Neuron (in vitro differentiated cells): Measurements from ENCODE around the gene DPF3.

Experiments
- H2AFZ ChIP-seq: one replicate; pipeline ENCODE4 v1.6.1; 2013; ENCODE audit warnings: low read depth, mild to moderate bottlenecking, inconsistent platforms, low read length, moderate library complexity
- H3K27me3 ChIP-seq: one replicate; pipeline ENCODE4 v1.6.1; 2013; ENCODE audit warnings: low read length; ENCODE audit not compliant: insufficient read depth
- H3K36me3 ChIP-seq: one replicate; pipeline ENCODE4 v1.6.1; 2013; ENCODE audit warnings: low read length; ENCODE audit not compliant: insufficient read depth
- H3K4me1 ChIP-seq: one replicate; pipeline ENCODE4 v1.6.1; 2013; ENCODE audit warnings: low read length; ENCODE audit not compliant: insufficient read depth
- H3K4me3 ChIP-seq: 2 replicates; pipeline ENCODE4 v1.5.1; 2013; ENCODE audit warnings: mild to moderate bottlenecking, low read length, moderate library complexity
- H3K9me3 ChIP-seq: one replicate; pipeline ENCODE4 v1.6.1; 2013; ENCODE audit warnings: low read length

Gene DPF3

GRCh38 chr14:72598306-72598705, 295.6 kb downstream of the DPF3 start:
- Histone ChIP-seq H3K27me3 (no peaks in the 10 kb centered on the region), H3K4me3 (no peak overlapping the region), H3K4me1 (no peaks in the 10 kb centered on the region), H3K9me3 (no peaks in the 10 kb centered on the region), H3K36me3 (no peaks in the 10 kb centered on the region), H2AFZ (no peak overlapping the region)

DNA sequence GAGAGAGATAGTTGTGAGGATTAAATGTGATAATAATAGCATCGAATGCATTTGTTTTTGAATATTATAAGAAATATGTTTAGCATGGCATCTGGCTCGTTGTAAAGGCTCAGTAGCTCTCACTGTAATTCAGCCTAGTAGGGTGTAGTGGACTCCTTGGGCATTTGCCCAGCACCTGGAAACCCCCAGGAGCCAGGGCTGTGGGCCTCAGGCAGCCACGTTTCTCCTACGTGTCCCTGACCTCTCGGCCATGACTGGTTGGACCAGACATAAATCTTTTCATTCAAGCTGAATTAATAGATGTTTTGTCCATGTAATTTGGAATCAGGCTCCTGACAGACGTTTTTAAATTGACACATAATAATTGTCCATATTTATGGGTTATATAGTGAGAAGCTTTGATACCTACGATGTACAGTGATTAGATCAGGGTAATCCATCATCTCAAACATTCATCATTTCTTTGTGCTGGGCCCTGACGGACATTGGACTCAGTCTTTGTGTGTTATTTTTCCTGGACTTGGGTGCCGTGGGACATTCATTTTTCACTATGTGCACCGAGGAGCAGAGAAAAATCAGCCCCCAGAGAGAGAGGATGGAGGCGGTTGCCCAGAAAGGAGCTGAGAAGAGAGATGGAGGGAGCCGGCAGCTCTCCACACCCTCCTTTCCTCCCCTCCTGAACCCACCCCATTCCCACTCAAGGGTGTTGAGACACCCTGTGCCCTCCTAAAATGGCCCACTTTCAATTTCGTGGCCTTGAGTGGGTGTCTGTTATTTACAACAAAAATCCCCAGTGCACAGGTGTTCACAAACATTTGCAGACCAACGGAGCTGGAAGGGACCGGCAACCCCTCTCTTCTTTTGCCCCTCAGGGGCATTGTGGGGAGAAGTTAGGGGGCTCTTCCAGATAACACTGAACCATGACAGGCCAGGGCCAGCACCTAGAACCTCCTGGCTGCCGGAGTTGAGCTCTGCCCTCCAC, 296.4 kb downstream of the DPF3 start:
- Histone ChIP-seq H3K4me1 (no peaks in the 10 kb centered on the region), H3K27me3 (no peaks in the 10 kb centered on the region), H3K9me3 (no peaks in the 10 kb centered on the region), H3K36me3 (no peaks in the 10 kb centered on the region), H3K4me3 (no peak overlapping the region), H2AFZ (no peak overlapping the region)

DNA sequence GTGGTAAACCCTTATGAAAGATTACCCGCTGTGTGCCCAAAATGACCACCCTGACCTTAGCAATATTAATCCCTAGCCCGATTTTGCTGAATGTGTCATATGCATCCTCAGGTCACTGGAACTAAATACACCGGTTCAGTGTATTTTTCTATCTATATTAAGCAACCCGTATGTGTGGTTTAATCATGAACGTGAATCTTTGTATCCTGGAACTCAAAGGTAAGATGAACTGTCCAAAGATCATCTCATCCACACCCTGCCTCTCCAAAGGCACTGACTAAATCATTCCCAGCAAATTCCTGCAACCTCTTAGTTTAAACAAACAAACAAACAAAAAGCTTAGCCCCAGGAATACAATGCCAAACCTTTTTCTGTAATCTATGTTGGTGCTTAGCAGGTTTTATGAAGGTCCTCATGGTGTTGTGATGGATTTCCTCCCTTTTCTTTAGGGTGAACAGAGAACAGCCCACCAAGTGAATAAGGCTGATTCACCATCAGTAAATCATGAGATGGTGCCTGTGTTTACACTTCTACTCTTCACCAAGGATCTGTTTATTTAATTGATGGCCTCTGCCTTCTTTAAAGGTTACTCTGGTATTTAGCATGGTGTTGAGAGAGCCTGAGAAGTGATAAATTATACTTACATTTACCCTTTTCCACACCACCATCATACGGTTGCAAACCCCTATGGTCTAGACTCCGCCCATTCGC, 298.6 kb downstream of the DPF3 start:
- H3K9me3 ChIP-seq = no peaks in the 10 kb centered on the region
- H3K4me3 ChIP-seq = no peak overlapping the region
- no peak overlapping the region for H2AFZ ChIP-seq
- no peaks in the 10 kb centered on the region for H3K36me3 ChIP-seq
- H3K27me3 ChIP-seq = no peaks in the 10 kb centered on the region
- no peaks in the 10 kb centered on the region for H3K4me1 ChIP-seq

GRCh38 chr14:72594099-72594901, 299.6 kb downstream of the DPF3 start:
- Histone ChIP-seq H3K4me3 (no peak overlapping the region), H3K36me3 (no peaks in the 10 kb centered on the region), H2AFZ (no peak overlapping the region), H3K4me1 (no peaks in the 10 kb centered on the region), H3K9me3 (no peaks in the 10 kb centered on the region), H3K27me3 (no peaks in the 10 kb centered on the region)

DNA sequence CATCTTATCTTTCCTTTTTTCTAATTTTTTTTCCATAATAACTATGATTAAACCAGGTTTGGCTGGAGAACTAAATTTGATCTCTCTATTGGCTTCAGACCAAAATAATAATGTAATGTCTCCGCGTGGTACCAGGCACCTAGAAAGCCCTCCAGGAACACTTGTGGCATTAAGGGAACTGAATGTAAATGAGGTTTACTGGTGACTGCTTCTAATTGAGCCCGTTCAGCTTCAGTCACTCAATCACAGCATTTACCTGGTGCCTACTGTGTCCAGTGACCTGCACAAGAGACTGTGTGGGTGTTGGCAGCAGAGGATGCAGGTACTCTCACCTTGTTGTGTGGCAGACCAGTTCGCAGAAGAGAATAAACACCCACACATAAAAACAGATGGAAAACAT, 302.5 kb downstream of the DPF3 start:
- Histone ChIP-seq H3K9me3 (no peaks in the 10 kb centered on the region), H3K4me1 (no peaks in the 10 kb centered on the region), H3K27me3 (no peaks in the 10 kb centered on the region), H3K4me3 (no peak overlapping the region), H3K36me3 (no peaks in the 10 kb centered on the region), H2AFZ (no peak overlapping the region)

GRCh38 chr14:72590577-72590976, 303.3 kb downstream of the DPF3 start:
- Histone ChIP-seq H3K4me3 (no peak overlapping the region), H3K4me1 (no peaks in the 10 kb centered on the region), H3K27me3 (no peaks in the 10 kb centered on the region), H3K36me3 (no peaks in the 10 kb centered on the region), H2AFZ (no peak overlapping the region), H3K9me3 (no peaks in the 10 kb centered on the region)

- no peaks in the 10 kb centered on the region for H3K36me3 ChIP-seq
- no peak overlapping the region for H3K4me3 ChIP-seq
- no peaks in the 10 kb centered on the region for H3K4me1 ChIP-seq
- H3K9me3 ChIP-seq = no peaks in the 10 kb centered on the region
- no peak overlapping the region for H2AFZ ChIP-seq
- no peaks in the 10 kb centered on the region for H3K27me3 ChIP-seq
Observed at GRCh38 chr14:72589652-72590051, 304.2 kb downstream of the DPF3 start.

DNA sequence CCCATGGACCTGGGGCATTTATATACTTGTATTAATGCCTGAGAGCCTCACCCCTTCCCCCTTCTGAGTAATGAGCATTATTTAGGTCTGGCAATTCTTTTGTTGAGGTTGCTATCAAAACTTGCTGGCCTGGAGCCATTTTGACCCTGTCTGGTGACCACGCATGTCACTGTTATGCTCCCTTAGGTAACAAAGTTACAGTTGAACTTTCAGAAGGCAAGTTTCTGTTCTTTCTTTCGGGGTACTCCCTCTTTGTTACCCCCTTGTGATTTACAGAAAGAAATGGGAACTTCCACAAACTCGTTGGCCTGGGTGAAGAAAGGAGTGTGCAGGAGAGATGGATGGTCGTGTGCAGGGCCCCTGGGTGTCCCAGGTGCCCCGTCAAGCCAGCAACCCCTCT, 305.4 kb downstream of the DPF3 start:
- Histone ChIP-seq H3K27me3 (no peaks in the 10 kb centered on the region), H3K9me3 (no peaks in the 10 kb centered on the region), H3K4me3 (no peak overlapping the region), H3K36me3 (no peaks in the 10 kb centered on the region), H2AFZ (no peak overlapping the region), H3K4me1 (no peaks in the 10 kb centered on the region)

DNA sequence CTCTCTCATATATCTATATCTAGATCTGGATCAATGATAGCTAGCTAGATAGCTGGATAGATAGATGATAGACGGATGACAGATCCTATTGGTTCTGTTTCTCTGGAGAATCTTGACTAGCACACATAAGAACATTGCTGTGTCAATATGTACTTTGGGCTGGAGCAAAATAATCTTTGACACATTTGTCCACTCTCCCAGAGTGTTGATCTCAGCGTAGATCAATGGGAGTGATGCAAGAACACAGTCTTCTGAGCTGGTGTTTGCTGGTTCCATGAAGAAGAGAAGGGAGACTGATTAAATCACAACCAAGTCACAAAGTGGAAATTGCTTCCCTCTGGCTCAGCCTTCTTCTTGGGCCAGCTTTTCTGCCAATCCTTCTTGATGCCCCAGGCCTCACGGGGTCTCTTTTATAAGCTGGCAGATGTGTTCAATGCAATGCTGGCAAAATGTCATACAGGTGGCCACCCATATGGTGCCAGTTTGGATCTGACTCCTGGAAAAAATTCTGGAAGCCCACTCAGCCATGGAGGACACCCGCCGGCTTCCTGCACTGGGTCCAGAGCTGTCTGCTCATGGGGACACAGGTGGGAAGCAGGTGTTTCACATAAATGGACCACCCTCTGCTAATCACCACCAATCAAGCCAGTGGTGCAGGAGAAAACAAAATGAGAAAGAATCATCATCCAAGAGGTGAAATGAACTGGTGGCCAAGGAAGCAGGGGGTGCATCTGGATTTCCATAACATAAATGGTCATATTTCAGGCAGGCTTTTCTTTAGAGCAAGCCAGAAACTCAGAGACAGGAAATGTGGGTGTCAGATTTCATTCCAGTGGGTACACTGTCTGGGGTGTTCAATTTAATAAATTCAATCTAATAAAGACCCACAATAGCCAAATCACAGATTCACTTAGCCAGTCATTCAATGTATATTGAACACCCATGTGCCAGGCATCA, 310.3 kb downstream of the DPF3 start:
- no peaks in the 10 kb centered on the region for H3K9me3 ChIP-seq
- no peaks in the 10 kb centered on the region for H3K4me1 ChIP-seq
- H3K4me3 ChIP-seq = no peak overlapping the region
- H3K27me3 ChIP-seq = no peaks in the 10 kb centered on the region
- no peaks in the 10 kb centered on the region for H3K36me3 ChIP-seq
- H2AFZ ChIP-seq = no peak overlapping the region

GRCh38 chr14:72582582-72582981, 311.3 kb downstream of the DPF3 start:
- no peaks in the 10 kb centered on the region for H3K27me3 ChIP-seq
- no peaks in the 10 kb centered on the region for H3K9me3 ChIP-seq
- H2AFZ ChIP-seq = no peak overlapping the region
- H3K4me3 ChIP-seq = no peak overlapping the region
- no peaks in the 10 kb centered on the region for H3K4me1 ChIP-seq
- H3K36me3 ChIP-seq = no peaks in the 10 kb centered on the region

GRCh38 chr14:72578514-72578913, 315.4 kb downstream of the DPF3 start:
- Histone ChIP-seq H3K9me3 (no peaks in the 10 kb centered on the region), H3K4me3 (no peak overlapping the region), H2AFZ (no peak overlapping the region), H3K4me1 (no peaks in the 10 kb centered on the region), H3K36me3 (no peaks in the 10 kb centered on the region), H3K27me3 (no peaks in the 10 kb centered on the region)

GRCh38 chr14:72577521-72577920, 316.4 kb downstream of the DPF3 start:
- Histone ChIP-seq H2AFZ (no peak overlapping the region), H3K36me3 (no peaks in the 10 kb centered on the region), H3K9me3 (no peaks in the 10 kb centered on the region), H3K27me3 (no peaks in the 10 kb centered on the region), H3K4me1 (no peaks in the 10 kb centered on the region), H3K4me3 (no peak overlapping the region)
